Activated CD8-positive, alpha-beta memory T cell treated with anti-CD3 and anti-CD28 coated beads, Interleukin-2, amount 50 U/mL, for 1 hour (primary cell): ENCODE results near the gene KIFAP3.

Experiments
- DNase-seq: peaks from one replicate; pipeline ENCODE4 v3.0.0-alpha.2; 2020; ENCODE audit errors: extremely low read depth

Gene KIFAP3

GRCh38 chr1:169989246-169989645 is 85.2 kb downstream of the KIFAP3 start:
- no peak for DNase-seq

- DNase-seq: no peak
Measured at GRCh38 chr1:169985757-169986156, 88.7 kb downstream of the KIFAP3 start.

- no peak for DNase-seq
Measured at GRCh38 chr1:169974067-169974466, 100.4 kb downstream of the KIFAP3 start.

GRCh38 chr1:169970114-169970513 is 104.4 kb downstream of the KIFAP3 start:
- no peak for DNase-seq

GRCh38 chr1:169968174-169968573 is 106.3 kb downstream of the KIFAP3 start:
- no peak for DNase-seq

- DNase-seq: no peak
Measured at GRCh38 chr1:169964206-169964605, 110.3 kb downstream of the KIFAP3 start.

GRCh38 chr1:169959686-169960085 is 114.8 kb downstream of the KIFAP3 start:
- no peak for DNase-seq

- DNase-seq: no peak
Measured at GRCh38 chr1:169958987-169959386, 115.5 kb downstream of the KIFAP3 start.

GRCh38 chr1:169957884-169958283 is 116.6 kb downstream of the KIFAP3 start:
- DNase-seq: no peak

GRCh38 chr1:169951108-169951507 is 123.4 kb downstream of the KIFAP3 start:
- no peak for DNase-seq

GRCh38 chr1:169949139-169949538 is 125.4 kb downstream of the KIFAP3 start:
- no peak for DNase-seq

GRCh38 chr1:169946206-169946605 is 128.3 kb downstream of the KIFAP3 start:
- no peak for DNase-seq

- DNase-seq: no peak
Measured at GRCh38 chr1:169945181-169945580, 129.3 kb downstream of the KIFAP3 start.

GRCh38 chr1:169944621-169945020 is 129.9 kb downstream of the KIFAP3 start:
- no peak for DNase-seq

GRCh38 chr1:169943963-169944526 is 130.4 kb downstream of the KIFAP3 start:
- DNase-seq: no peak

- no peak for DNase-seq
Measured at GRCh38 chr1:169941982-169942830, 132.3 kb downstream of the KIFAP3 start.

- DNase-seq: no peak
Measured at GRCh38 chr1:169933984-169934725, 140.3 kb downstream of the KIFAP3 start.

- DNase-seq: no peak
Measured at GRCh38 chr1:169931795-169932231, 142.7 kb downstream of the KIFAP3 start.

- no peak for DNase-seq
Measured at GRCh38 chr1:169929210-169929526, 145.3 kb downstream of the KIFAP3 start.

- DNase-seq: no peak
Measured at GRCh38 chr1:169928438-169929209, 145.9 kb downstream of the KIFAP3 start.

- DNase-seq: no peak
Measured at GRCh38 chr1:169925505-169926482, 148.7 kb downstream of the KIFAP3 start.
